GM19463 (cell line): ENCODE measurements around the gene VEPH1.

Experiments used
- ATAC-seq: cut with Tn5 transposase; IDR thresholded peaks from one replicate; pipeline ENCODE4 v1.9.1; 2021; ENCODE audit warnings: mild to moderate bottlenecking, moderate library complexity; ENCODE audit not compliant: unreplicated experiment

VEPH1 gene

DNA sequence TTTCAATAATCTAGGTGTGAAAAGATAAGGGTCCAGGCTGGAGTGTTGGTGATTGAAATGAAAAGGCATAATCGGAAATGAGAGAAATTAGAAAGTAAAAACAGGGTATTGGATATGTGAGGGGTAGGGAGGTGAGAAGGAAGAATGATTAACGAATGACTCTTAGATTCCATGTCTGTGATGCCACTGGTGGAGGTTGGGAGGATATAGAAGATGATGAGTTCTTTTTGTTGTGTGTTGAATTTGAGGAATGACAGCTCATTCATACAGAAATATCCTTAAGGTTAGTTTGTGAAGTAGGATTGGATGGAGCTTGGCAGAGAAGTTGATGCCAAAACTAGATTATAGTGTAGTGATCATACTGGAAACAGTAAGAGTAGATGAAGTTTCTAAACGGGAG is 271.1 kb downstream of the VEPH1 start:
- ATAC-seq = no peak

DNA sequence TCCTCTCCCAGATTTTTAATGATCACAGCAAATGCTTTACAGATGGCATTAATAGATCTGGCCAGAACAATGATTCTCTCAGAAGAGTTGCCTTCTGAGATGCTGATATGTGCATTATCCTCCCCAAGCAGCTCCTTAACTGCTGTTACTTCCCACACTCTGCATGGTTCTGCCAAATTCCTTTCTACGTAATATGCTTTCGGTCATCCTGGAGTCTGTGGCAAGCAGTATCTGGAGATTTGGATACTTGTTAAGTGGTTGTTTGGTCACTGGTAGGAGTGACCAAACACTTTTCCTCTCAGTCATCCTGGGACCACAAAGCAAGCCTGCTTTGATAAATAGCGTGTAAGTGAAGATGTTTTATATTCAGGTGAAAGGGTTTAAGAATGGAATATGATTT is 272.1 kb downstream of the VEPH1 start:
- no peak for ATAC-seq

DNA sequence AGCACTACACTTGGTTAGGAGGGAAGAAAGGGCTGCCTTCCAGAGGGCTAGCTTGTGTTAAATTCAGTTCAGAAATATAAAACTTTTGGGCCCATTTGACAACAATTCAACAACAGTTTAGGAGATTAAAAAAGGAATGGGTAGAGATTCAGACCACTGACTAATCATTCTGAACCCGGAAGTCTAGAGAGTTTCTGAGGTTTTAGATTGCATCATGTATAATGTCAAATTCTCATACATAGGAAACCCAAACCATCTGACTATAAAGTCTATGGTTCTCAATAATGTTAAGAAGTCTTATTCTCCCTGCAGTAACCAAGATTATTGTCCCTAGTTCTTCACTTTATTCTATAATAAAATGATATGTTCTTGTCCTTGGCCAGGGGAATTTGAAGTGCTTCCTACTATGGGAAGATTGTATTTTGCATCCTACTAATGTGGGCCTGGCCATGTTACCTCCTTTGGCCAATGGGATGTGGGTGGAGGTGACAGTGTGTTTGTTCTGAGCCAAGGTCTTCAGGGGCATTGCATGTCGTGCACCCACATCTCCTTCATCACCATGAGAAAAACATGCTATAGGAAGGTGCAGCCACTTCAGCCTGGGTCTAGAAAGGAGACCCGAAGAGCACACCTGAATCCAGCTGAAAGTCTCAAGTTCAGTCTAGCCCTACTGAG is 276.9 kb downstream of the VEPH1 start:
- peak; percentile 50 for ATAC-seq

DNA sequence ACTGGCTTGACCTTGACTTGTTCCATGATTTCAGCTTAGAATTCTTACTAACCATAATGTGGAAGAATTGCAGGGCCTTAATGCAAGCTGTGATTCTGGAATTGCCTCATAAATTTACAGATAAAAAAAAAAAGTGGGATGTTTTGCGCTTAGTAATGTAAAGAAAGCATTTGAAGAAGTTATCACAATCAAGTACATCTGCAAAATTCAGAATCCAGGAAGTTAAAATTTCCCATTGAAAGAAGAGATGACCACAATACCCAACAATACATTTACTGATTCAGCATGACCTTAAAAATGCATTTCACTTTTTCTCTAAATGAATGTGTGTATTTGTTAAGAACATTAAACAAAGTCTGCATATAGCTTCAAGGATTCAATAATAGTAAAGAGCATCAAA is 278.2 kb downstream of the VEPH1 start:
- ATAC-seq = no peak

DNA sequence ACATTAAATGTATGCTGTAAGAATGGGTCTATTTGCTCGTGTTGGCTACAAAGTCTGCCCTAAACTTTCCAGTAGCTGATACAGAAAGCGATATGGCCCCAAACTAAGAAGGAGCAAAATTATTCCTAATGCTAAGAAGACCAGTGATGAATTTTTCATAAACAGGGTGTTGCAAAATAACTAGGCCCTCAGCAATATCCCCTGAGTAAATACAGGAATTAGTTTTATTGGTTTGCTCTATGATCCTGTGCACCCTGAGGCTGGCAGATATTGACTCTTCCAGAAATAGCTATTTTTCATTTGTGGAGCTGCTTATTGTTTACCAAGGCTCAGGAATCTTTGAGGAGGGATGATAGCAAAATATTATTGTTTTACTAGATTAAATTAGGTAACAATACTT is 282.3 kb downstream of the VEPH1 start:
- ATAC-seq = no peak

DNA sequence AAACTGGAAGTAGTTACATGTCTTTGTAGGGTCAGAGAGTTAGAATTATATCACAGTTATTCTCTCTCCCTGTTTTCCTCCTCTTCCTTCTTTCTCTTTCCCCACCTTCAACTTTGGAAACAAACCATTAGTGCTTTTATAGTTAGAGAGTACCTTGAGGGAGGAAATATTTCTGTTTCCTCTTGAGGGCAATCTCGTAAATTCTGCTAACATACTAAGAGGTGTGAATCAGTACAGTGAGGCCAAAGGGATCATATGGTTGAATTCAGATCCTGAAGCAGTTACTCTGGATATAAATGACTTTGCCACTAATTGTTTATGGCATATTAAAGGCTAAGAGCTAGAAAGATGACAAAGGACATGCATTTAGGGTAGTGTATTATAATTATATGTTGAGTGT is 283.0 kb downstream of the VEPH1 start:
- ATAC-seq = no peak

DNA sequence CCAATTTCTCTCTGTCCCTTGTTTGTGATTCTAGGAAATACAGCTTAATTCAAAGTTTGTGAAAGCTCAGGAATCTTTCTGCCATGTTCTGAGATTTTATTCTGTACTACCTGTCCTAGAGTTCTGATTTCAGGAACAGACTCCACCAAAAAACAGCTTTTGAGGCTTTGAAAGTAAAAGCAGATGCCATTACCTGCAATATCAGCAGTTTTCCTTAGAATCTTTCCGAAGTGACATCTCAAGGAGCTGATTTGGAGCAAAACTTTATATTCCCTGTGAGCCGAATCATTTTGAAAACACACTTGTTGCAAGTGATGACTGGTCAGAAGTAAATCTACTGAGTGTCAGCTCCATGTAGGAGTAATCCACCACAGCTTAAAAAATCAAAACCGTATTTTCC is 284.0 kb downstream of the VEPH1 start:
- ATAC-seq = no peak
